NCI-H2171 (cell line): Measurements from ENCODE around the gene SSC4D.
"Not testable (repeated sequence)": the region's sequence is repeated elsewhere in the genome, so short reads cannot be mapped to it uniquely, and the experiment has no call there.

Source experiments
- DNase-seq: peaks from one replicate; lab custom pipeline; 2025; lab: John Stamatoyannopoulos, UW

SSC4D gene

DNA sequence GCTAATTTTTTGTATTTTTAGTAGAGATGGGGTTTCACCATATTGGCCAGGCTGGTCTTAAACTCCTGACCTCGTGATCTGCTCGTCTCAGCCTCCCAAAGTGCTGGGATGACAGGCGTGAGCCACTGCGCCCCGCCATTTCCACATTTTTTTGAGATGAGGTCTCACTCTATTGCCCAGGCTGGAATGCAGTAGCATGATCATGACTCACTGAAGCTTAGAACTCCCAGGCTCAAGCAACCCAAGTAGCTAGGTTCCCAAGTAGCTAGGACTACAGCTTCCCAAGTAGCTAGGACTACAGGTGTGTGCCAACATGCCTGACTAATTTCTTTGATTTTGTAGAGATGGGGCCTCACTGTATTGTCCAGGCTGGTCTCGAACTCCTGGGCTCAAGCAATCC is 11.6 kb upstream of the SSC4D start:
- not testable (repeated sequence) for DNase-seq

DNA sequence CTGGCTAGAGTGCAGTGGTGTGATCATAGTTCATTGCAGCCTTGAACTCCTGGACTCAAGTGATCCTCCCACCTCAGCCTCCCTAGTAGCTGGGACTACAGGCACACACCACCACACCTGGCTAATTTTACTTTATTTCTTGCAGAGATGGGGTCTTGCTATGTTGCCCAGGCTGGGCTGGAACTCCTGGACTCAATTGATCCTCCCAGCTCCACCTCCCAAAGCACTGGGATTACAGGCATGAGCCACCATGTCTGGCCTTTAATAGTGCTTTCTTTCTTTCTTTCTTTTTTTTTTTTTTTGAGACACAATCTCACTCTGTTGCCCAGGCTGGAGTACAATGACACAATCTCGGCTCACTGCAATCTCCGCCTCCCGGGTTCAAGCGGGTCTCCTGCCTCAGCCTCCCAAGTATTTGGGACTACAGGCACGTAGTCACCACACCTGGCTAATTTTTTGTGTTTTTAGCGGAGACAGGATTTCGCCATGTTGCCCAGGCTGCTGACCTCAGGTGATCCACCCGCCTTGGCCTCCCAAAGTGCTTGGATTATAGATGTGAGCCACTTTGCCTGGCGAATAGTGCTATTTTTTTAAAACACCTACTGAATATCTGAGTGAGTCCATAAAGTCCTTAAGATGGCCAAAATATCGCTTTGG is 8.3 kb upstream of the SSC4D start:
- DNase-seq: not testable (repeated sequence)

DNA sequence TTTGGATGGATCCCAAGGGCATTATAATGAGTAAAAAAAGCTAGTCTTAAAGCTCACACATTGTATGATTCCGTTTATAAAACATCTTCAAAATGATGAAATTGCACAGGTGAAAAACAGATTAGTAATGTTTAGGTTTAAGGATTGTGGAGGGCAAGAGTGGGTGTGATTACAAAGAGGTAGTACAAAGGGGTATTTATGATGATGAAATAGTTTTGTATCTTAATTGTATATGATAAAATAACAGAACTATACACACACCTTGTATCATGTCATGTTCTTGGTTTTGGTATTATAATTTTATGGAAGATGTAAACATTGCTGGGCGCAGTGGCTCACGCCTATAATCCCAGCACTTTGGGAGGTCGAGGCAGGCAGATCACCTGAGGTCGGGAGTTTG is 2.8 kb upstream of the SSC4D start:
- DNase-seq: no peak

DNA sequence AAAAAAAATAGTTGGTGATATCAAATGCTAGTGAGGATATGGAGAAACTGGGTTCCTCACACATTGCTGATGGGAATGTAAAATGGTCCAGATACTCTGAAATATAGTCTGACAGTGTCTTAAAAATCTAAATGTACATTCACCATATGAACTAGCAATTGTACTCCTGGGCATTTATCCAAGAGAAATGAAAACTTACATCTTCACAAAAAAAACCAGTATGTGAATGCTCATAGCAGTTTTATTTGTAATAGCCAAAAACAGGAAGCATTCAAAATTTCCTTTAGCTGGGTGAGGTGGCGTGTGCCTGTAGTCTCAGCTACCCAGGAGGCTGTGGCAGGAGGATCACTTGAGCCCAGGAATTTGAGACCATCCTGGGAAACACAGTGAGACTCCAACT is 2.1 kb upstream of the SSC4D start:
- no peak for DNase-seq

DNA sequence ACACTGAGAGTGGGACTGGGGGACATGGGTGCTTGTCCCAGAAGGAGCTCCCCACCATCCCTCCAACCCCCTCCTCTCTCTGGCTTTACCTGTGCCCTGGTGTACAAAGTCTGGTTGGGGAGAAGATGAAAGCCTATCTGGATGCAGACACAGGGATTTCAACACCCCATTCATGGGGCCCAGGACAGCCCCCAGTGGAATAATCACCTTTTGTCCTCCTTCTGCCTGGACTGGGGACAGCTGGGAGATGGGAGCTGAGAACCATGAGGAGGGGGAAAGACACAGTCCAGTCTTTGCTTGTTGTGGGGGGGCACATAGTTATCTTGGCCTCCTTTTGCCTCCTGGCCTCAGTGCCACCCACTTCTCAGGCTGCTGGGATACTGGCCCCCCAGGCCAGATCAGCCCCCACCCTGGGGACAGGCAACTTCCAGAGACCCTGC is 1.4 kb downstream of the SSC4D start:
- no peak for DNase-seq

DNA sequence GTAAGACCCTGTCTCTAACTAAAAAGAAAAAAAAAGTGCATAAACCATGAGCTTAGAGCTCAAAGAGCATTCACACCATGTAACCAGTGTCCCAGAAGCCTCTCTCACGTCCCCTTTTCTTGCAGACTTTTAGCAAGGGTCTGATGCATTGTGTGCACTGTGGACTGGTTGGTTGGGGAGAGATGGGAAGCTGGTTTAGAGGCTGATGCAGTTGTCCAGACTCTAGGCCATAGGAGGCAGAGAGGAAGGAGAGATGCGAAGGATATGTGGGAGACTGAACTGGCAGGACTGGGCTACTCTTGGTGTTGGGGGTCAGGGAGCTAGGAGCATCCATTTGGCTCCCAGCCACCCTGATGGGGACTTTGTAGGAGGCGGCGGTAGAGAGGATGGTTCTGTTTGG is 1.8 kb downstream of the SSC4D start:
- DNase-seq: no peak

DNA sequence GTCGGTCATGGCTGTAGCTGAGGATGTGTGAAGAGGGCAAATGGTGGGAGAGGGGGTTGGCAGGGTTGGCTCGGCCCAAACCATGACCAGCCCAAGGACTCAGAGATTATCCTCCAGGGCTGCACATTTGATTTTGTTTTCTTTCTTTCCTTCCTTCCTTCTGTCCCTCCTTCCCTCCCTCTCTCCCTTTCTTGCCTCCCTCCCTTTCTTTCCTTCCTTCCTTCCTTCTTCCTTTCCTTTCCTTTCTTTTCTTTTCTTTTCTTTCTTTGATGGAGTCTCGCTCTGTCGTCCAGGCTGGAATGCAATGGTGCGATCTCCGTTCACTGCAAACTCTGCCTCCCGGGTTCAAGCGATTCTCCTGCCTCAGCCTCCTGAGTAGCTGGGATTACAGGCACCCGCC is 3.8 kb downstream of the SSC4D start:
- no peak for DNase-seq

DNA sequence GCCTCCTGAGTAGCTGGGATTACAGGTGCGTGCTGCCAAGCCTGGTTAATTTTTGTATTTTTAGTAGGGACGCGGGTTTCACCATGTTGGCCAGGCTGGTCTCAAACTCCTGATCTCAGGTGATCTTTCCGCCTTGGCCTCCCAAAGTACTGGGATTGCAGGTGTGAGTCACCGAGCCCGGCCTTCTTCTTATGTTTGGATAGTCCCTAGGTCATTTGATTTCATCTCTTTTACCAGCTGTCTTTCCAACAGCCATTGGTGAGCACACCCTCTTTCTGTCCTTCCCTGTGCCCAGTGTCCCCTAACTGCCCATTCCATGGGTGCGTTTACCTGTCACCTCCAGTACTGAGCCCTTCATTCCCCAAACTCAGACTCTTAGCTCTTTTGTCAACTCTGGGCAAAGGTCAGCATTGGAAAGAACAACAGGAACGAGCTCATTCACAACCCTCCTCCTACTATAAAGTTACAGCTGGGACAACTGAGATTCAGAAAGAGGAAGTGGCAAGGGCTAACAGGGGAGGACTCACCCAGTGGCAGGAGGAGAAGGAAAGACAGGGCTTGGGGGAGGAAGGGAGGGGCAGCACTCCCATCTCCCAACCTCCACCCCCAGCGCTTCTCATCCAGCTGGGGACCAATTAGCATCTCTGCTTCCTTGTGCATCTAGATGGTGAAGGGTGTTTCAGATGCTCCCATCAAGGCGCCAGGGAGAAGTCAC is 5.6 kb downstream of the SSC4D start:
- no peak for DNase-seq

DNA sequence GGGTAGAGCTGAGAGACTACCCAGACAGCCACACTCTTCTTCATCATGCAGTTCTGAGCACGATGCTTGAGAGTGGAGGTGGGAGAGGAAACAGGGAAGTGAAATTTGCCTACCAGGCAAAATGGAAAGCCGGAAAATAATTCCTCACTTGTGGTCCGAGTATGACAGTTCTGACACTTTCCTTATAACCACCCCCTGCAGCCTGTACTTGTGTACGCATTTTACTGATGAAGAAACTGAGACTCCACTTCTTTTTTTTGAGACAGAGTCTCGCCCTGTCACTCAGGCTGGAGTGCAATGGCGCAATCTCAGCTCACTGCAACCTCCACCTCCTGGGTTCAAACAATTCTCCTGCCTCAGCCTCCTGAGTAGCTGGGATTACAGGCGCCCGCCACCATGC is 6.4 kb downstream of the SSC4D start:
- not testable (repeated sequence) for DNase-seq

DNA sequence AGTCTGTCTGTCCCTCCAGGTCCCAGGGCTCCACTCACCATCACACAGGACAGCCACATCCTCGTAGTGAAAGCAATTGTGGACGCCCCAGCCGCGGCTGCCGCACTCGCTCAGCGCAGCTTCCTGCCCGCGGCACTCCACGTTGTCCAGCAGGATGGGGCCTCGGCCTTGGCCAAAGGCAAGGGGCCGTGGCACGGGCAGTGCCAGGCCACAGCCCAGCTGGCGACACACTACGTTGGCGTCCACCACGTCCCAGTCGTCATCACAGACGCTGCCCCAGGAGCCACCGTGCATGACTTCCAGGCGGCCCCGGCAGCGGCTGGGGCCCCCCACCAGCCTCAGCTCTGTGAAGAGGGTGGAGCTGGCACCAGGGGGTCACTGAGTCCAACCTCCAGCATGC is 9.2 kb downstream of the SSC4D start:
- DNase-seq: no peak

DNA sequence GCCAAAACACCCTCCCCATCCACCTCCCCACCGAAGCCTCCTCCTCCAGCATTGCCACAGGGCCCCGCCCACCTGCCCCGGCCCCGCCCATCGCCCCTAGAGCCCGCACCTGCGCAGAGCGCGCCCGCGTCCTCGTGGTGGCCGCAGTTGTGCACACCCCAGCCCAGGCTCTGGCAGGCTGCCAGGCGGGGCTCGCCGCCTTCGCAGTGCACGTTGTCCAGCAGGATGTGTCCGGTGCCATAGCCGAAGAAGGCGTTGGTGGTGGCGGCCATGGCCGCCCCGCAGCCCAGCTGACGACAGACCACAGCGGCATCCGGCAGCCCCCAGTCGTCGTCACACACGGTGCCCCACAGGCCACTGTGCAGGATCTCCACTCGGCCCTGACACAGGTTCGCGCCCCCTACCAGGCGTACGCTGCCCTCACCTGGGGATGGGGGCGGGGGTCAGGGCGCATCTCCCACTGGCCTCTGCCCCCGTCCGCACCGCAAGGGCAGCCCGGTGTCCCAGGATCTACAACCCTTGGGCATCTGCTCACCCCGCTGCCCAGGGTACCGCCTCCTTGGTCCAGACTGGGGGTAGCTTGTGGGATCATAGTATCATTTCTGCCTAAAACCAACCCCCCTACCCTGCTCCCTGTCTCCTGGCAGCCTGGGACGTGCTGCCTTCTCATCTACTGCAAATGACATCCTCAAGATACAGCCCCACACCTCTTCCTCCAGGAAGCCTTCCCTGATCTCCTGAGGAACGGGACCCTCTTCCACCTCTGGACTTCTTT is 11.9 kb downstream of the SSC4D start:
- peak; percentile 68 for DNase-seq

DNA sequence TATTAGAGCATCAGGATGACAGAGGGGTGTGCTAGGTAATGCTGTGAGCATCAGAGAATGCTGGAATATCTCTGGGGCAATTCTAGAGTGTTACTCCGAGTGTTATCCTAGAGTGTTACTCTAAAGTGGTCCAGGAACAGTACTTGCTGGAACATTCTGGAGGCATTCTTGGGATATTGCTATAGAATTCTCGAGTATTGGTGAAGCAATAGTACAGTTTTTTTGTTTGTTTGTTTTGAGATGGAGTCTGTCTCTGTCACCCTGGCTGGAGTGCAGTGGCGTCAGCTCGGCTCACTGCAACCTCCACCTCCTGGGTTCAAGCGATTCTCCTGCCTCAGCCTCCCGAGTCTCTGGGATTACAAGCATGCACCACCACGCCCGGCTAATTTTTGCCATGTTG is 12.6 kb downstream of the SSC4D start:
- no peak for DNase-seq

DNA sequence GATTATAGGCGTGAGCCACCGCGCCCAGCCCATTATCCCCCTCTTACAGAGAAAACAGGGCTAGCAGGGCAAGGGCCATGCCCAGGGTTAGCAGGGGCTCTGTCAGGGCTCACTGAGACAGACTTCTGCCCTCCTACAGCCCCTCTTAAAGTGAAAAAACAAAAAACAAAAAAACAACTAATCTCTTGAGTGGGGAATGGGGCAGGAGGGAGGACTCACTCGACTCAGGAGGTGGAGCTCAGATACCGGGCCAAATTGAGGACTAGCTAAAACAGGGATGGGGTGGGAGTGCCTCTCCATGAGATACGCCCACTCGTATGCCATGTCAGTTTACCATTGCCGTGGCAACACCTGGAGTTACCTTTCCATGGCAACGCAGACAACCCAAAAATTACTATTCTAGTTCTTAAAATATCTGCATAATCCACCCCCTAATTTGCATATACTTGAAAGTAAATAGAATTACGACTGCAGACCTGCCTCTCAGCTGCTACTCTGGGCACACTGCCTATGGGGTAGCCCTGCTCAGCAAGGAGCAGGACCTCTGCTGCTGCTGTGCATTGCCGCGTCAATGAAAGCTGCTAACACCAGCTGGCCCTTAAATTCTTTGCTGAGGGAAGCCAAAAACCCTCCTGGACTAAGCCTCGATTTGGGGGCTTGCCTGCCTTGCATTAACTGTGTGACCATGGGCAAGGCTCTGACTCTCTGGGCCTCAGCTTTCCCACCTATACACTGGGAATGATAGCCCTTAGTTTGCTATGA is 13.4 kb downstream of the SSC4D start:
- peak; percentile 44 for DNase-seq

DNA sequence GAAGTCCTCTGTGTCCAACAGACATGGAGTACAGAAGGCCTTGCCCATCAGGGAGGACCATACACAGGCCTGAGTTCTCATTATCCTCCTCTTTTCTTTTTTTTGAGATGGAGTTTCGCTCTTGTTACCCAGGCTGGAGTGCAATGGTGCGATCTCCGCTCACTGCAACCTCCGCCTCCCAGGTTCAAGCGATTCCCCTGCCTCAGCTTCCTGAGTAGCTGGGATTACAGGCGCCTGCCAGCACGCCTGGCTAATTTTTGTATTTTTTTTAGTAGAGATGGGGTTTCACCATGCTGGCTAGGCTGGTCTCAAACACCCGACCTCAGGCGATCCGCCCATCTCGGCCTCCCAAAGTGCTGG is 13.9 kb downstream of the SSC4D start:
- not testable (repeated sequence) for DNase-seq

DNA sequence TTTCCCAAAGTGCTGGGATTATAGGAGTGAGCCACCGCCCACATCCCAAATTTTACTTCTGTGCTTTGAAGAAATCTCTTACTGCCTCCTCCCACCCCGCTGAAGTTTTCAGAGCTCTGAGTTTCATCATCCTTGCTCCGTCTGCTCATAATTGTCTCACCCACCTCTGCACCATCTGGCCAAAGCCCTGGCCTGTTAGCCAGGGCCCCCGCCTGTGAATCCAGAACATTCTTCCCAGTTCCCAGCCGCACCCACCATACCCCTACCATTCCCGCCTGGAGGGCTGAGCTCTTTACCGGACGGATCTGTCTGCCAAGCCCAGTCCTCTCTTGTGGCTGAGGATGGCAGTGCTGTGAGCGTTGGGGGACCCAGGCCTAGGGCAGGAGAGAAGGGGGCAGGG is 14.5 kb downstream of the SSC4D start:
- DNase-seq: no peak

DNA sequence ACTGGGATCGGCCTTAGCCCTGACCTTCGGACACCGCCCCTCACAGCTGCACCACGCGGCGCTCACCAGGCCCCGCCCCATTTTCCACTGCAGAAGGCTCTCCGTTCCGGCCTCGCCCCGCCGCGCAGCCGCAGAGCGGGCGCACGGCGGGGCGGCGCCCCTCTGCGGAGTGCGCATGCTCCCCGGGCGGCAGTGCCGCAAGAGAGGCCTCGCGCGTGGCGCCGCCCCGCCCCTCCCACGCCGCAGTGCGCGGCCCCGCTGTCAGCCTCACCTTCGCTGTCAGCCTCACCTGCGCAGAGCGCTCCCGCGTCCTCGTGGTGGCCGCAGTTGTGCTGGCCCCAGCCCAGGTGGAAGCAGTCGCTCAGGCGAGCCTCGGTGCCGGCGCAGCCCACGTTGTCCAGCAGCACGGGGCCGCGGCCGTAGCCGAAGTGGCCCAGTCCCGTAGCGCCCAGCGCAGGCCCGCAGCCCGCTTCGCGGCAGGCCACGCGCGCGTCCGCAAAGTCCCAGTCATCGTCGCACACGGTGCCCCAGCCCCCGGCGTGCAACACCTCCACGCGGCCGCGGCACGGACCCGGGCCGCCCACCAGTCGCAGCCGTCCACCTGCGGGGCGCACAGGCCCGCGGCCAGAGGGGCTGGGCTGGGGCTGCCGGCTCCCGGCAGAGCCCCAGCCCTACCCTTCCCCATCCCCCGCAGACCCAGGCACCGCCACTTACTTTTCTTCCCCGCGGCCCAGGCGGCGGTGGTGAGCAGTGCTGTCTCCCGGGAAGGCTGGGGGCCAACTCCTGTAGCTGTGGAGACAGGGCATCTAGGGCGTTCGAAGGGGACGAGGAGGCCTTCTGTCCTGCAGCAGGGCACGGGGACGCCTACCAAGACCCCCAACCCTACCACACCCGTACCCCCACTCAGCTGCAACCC is 16.1 kb downstream of the SSC4D start:
- DNase-seq: peak; percentile 85

DNA sequence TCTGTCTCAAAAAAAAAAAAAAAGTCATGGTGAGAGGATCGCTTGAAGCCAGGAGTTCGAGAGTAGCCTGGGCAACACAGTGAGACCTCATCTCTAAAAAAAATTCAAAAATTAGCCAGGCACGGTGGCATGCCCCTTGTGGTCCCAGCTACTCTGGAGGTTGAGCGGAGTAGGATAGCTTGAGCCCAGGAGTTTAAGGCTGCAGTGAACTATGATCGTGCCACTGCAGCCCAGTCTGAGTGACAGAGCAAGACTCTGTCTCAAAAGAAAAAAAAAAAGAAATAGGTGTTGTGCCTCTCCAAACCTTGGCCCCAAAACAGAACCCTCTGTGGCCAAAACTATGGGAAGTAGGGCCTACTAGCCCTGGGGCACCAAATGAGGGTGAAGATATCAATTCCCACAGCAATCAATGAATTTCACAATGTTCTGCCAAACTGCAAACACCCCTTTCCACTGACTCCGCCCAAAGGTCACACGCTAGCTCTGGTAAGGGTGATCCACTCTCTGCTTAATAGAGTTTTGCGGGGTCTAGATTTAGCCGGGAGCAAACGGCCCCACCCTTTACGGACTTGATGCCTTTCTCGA is 16.9 kb downstream of the SSC4D start:
- no peak for DNase-seq

DNA sequence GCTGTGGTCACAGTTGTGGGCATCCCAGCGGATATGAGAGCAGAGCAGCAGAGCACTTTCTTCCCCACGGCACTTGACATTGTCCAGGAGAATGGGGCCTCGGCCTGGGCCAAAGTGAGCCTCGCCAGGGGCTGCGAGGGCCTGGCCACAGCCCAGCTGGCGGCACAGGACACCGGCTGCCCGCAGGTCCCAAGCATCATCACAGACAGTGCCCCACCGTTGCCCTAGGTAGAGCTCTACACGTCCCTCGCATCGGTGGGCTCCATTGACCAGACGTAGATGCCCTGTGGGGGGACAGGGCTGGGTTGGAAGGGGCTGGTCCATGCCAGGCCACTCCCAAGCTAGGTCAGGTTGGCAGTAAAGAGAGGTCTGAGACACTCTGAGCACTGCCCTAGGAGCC is 19.4 kb downstream of the SSC4D start:
- DNase-seq: no peak

DNA sequence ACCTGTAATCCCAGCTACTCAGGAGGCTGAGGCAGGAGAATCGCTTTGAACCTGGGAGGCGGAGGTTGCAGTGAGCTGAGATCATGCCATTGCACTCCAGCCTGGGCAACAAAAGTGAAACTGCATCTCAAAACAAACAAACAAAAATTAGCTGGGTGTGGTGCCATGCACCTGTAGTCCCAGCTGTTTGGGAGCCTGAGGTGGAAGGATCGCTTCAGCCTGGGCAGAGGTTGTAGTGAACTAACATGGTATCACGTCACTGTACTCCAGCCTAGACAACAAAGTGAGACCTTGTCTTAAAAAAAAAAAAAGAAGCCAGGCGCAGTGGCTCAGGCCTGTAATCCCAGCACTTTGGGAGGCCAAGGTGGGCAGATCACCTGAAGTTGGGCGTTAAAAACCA is 21.7 kb downstream of the SSC4D start:
- DNase-seq: not testable (repeated sequence)

DNA sequence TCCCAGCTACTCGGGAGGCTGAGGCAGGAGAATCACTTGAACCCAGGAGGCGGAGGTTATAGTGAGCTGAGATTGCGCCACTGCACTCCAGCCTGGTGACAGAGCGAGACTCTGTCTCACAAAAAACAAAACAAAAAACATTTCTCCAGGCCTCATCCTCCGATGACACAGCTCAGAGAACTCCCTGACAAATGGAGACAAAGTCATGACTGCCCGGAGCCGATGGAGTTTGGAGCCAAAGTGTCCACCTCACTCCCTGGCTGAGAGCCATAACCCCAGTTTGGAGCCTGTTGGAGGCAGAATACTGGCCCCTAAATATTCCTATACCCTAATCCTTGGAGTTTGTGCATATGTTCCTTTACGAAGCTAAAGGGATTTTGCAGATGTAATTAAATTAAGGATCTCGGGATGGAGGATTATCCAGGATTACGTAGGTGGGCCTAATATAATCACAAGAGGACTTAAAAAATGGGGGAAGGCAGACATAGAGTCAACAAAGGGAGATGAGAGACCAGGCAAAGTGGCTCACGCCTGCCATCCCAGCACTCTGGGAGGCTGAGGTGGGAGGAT is 22.7 kb downstream of the SSC4D start:
- DNase-seq: no peak
